ENCODE measurements around the gene PRPF38B.
"Not testable (repeated sequence)": the region's sequence is repeated elsewhere in the genome, so short reads cannot be mapped to it uniquely, and the experiment has no call there.

PRPF38B gene

DNA sequence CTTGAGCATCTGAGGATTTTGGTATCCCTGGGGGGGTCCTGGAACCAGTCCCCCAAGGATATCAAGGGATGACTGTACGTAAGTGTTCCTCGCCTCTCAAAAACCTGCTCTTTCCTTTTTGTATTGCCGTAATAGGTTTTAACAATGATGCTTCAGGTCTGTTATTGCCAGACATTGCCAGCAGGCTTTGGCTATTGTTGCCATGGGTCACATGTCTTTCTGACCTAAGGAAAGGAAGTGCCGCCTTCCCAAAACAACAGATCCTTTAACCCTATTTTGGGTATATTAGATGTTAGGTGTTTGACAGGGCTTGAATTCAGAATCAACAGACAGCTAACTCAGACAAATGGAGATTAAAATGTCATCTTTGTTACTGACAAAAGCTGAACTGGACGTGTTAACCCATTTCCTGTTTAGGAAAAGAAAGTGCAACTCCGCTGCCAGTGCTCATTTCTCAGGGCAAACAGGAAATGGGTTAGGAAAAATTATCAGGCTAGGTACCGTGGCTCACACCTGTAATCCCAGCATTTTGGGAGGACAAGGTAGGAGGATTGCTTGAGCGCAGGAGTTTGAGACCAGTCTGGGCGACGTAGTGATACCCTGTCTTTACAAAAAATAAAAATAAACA is 12.4 kb upstream of the PRPF38B start:
- DNase-seq (ENCODE audit: low spot score), result no peak

DNA sequence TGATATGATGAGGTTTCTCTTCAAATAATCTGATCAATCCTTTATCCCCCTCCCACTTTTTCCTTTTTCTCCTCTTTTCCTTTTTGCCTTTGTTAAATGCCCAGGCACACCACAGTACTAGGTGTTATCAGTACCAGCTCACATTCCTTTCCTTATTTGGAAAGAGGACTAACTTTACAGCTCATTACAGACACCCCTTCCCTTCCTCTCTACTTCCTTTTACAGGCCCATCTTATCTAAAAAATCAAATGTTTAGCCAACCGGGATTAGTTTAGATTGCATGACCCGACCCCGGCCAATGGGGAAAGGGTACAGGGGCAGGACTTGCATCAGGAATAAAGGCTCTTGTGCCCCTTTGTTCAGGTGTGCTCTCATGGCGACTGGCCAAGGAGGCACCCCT is 10.4 kb upstream of the PRPF38B start:
- not testable (repeated sequence) for DNase-seq (ENCODE audit: low spot score)

DNA sequence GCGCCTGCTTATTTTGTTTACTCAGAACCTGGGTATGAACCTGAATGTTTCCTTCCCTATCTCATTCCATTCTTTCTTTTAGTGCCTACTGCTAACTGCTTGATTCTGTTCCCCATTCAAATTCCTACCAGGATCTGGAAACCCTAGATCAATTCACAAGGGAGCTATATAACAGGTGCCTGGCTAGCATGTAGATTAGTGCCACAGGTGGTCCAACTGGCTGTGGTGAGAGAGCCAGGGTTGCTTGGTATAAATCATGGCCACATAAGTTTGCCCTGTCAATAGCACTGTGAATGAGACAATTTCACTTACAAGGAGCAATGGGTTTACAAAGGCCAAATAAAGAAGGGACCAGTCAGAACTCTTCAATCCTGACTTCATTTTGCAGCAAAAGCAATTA is 6.6 kb upstream of the PRPF38B start:
- no peak for DNase-seq (ENCODE audit: low spot score)

DNA sequence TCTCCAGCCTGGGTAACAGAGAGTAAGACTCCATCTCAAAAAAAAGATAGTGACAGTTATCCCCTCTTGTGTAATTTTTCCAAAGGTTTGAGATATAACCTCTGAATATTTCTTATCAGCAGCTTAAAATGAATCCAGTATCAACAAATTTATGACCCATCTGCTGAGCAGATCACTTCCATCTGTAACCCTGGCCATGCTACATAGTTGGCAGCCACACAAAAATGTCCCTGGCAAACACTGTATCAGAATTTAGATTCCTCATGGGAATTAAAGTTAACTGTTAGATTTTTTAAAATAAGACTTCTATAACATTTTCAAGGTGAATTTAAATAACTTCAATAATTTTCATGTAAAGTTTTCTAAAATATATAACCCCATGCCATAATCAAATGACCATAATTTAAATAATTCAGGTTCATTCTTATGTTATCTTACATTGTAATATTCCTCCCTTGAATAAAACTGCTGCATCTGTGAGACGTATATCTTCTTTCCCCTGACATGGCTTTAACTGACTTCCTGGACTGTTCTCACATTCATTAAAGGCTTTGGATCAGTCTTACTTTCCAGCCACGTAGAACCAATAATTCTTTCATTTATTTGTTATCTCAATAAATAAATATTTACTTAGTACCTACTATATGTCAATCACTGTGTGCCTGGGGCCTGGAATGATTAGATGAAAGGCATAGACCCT is 5.3 kb upstream of the PRPF38B start:
- DNase-seq (ENCODE audit: low spot score), result no peak

DNA sequence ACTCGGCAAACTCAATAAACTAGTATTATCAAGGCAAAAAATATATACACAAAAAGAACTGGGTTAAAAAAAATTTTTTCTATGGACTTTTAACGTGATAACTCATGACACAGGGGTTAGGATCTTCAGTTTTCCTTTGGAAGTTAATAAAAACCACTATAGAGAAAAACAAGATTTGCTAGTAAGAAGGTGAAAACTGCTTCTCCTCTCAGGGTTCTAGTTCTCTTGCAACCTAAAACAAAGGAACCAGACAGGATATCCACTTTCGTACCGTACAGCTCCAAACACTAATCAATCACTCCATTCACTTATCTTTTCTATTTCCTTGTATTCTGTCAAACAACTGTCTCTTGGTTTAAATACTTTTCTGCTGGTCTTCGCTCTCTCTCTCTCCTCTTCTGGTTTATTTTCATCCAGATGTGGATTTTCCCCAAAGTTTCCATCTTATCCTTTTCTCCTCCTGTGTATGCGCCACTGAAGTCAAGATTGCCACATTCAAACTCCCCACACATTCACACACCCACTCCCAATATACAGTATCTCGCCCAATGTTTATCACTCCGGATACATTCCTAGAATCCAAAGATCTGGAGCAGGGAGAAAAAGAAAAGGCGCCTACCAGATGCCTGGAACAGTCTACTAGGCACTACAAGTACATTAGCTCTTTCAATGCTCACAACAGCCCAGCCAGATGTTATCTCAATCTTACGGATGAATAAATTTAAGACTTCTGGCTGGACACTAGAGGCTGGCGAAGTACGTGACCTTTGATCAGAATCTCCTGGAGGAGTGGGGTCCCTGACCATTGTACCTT is 775 bp upstream of the PRPF38B start:
- DNase-seq (ENCODE audit: low spot score), result peak; percentile 61

DNA sequence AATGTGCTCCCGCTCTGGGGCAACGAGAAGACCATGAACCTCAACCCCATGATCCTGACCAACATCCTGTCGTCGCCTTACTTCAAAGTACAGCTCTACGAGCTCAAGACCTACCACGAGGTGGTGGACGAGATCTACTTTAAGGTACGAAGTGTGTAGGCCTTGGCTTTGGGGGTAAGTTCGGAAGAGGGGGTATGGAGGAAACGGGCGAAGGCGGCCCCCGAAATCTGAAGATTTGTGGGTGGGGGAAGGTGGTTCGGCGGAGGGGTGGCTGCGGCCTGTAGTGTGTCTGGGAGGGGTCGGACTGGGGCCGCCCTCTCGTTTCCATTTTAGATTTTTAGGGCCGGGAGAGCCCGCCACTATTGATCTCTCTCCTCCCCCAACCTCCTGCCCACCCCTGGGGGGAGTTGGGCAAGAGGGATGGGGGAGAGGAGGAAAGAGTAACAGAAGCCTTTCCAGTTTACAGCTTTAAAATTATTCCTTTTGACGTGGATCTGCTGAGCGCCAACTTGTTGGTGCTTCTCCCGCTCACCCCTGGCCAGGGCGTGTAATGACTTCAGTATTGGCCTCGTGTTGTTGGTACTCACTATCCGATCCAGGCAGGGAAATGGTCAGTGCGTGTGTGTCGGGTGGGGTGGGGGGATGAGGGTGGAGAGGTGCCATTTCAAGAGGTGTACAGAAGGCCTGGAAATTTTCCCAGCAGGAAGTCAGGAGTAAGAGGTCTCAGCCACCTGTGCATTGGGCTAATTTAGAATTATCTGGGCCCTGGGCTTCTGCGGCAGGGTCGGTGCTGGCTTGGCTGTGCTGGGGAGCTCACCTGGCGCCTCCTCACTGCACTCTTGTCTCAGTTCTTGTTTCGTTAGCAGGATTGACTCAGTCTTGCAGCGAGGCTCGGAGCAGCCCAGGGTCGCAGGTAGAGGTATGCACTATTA is 880 bp downstream of the PRPF38B start:
- peak; percentile 80 for DNase-seq (ENCODE audit: low spot score)

DNA sequence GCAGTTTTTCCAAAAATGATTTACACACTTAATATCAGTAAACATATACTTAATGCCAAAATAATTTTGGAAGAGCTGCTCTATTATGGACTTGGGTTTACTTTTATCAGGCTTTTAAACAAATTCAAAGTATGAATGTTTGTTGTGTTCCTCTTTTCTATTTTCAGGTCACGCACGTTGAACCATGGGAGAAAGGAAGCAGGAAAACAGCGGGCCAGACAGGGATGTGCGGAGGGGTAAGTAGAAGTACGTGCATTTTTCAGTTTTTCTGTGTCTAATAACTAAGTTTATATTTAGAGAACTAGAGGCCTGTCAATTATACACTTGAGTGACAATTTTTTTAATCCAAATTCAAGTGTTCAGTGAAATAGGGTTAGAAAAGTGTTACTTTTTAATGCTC is 3.4 kb downstream of the PRPF38B start:
- no peak for DNase-seq (ENCODE audit: low spot score)

DNA sequence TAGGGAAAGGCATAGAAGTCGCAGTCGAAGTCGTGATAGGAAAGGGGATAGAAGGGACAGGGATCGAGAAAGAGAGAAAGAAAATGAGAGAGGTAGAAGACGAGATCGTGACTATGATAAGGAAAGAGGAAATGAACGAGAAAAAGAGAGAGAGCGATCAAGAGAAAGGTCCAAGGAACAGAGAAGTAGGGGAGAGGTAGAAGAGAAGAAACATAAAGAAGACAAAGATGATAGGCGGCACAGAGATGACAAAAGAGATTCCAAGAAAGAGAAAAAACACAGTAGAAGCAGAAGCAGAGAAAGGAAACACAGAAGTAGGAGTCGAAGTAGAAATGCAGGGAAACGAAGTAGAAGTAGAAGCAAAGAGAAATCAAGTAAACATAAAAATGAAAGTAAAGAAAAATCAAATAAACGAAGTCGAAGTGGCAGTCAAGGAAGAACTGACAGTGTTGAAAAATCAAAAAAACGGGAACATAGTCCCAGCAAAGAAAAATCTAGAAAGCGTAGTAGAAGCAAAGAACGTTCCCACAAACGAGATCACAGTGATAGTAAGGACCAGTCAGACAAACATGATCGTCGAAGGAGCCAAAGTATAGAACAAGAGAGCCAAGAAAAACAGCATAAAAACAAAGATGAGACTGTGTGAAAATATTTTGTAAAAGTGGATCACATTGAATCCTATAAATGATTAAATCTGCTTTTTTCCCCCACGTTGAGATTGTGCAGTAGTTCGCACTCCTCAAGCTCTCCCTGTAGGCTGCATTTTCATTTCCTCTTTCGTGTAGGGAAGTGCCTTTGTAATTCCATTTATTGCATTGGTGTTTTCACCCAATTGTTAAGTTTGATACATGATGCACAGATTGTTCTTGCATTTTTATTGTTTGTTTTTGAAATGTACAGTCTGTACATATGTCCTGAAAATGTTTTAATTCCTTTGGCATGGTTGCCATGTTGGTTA is 7.5 kb downstream of the PRPF38B start:
- DNase-seq (ENCODE audit: low spot score), result no peak

DNA sequence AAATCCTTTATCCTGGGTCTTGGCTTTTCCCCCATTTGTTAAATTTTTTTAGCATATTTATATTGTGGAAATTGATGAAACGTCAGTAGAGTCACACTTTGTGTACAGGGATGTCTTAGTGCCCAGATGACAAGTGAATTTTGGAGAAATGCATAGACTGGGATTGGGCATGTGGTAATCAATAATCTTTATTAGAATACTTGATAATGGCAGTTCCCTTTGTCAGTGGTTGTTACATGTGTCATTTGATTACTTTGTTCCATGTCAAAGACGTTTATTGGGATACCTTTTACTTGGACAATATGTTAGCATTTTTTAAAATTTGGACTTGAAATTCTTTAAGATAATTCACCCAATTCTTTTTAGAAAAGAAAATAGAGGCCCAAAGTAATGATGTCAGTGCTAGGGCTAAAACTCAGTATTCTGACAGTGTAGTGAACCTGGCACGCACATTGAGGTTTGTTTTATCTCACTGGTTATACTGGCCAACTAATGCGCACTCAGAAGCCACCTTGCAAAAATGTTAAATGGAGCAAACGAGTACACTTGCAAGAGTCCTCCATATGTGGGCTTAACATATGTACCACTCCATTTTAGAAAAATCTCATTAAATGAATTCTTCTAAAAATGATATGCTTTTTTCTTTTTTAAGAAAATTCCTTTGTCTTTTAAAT is 9.2 kb downstream of the PRPF38B start:
- no peak for DNase-seq (ENCODE audit: low spot score)

DNA sequence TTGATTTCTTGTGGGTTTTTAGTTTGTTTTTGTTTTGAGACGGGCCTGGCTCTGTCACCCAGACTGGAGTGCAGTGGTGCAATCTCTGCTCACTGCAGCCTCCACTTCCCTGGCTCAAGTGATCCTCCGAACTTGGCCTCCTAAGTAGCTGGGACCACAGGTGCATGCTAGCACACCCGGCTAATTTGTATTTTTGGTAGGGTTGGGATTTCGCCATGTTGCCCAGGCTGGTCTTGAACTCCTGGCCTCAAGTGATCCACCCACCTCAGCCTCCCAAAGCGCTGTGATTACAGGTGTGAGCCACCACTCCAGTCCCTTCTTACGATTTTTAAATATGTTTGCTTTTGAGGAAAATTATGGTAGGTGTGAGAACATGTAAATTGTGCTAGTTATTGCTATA is 10.0 kb downstream of the PRPF38B start:
- not testable (repeated sequence) for DNase-seq (ENCODE audit: low spot score)

DNA sequence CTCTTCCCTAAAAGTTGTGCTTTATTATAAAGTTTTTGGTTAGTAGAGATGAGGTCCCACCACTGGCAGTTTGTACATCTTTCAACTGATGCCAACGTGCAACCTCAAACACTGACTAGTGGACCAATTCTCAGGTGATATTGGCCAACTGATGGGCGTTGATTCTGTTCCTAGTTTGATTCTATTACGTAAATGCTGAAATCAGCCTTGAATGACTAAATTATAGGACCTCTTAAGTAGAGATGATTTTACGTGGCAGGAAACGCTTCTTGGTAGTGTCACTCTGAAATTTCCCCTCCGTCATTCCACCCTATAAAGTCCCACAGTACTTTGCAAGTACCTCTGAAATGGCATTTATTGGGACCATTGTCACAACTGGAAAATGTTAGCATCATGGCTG is 11.8 kb downstream of the PRPF38B start:
- no peak for DNase-seq (ENCODE audit: low spot score)

DNA sequence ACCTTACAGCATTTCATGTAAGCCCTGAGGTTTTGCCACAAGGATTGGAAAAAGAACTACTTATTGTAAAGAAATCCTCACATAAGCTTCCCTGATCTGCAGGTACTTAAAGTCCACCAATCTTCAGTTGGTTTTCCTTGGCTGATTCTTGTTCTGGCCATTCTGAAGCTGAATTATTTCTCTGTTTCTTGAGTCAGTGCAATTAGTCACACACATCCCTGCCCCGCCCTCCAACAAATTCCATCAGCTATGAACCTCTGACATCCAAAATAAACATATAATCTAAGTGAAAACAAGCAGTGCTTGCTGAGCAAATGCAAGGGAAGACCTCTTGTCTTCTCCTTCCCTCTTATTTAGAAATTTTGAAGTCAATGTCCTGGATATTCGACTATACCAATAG is 12.4 kb downstream of the PRPF38B start:
- DNase-seq (ENCODE audit: low spot score), result no peak

DNA sequence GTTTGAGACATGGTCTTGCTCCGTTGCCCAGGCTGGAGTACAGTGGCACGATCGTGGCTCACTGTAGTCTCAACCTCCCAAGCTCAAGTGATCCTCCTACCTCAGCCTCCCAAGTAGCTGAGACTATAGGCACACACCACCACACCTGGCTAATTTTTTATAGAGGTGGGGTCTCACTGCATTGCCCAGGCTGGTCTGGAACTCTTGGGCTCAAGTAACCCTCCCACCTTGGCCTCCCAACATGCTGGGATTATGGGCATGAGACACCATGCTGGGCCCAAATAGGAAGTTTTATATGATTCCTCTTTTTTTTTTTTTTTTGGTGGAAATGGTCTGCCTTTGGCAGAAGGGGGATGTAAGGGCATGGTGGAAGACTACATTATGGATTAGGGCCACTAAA is 14.5 kb downstream of the PRPF38B start:
- DNase-seq (ENCODE audit: low spot score), result no peak

DNA sequence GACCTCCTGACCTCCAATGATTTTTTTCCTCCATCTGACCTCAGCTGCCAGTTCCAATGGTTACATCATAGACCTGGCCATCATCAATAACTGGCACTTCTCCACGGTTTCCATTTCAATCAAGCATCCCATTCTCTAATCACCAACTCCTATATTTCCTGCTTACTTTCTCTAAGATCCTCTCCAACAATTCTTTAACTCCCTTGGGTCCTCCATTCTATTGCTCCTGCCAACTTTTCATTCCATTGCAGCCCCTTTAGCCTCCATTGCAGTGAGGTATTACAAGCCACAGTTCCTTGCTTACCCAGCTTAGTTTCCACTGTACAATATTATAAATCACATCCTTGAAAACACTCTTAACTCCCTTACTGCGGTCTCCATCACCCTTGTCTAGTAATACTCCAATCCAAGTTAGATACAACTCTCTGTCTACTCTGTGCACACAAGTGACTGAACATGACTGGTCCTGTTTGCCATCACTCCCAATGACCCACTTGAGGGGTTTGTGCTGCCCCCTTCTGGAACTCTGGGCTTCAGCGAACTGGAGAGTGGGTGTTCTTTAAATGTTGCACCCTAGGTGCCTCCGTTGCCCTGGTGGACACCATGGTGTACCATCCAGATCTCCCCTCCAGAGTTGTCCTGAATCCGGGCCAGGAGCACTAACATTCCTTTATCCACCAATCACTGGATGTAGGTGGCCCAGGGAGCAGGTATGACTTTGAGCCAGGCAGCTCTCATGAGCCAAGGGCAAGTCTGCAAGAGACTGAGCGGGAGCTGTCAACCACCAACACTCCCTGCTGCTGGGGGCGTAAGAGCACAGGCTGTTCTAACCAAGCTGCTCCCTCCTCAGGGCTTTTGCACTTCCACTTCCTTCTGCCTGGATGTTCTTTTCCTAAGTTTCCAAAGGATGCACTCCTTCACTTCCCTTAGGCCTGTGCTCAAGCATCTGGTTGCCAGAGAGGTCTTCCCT is 16.9 kb downstream of the PRPF38B start:
- DNase-seq (ENCODE audit: low spot score), result peak; percentile 66

DNA sequence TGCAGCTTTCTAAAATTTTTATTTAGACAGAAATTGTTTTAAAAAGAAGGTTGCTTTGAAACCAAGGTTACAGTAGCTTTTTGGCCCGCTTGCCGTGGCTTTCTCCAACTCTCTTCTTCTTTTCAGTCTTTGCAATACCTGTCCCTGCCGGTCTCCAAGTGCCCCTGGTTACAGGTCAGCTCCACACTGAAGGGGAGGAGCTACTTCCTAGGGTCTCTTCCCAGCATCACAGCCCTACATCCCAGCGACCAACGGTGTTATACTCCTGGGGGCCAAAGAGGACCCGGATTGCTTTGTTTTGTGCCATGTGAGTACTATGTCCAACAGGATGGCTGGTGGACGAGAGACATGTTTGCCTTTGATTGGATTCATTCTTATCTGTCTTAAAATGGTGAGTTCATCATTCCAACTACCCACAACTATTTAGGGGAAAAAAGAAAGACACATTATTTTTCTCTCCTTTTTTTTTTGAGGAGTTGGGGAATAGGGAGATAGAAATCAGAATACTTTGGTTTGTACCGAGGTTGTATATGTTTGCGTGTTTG is 20.6 kb downstream of the PRPF38B start, which contains the start of gene FNDC7:
FNDC7 (plus strand) TSS at position 303 of the 545 bp plus-strand sequence; CDS start at position 329, 26 bp downstream.
- DNase-seq (ENCODE audit: low spot score), result no peak

DNA sequence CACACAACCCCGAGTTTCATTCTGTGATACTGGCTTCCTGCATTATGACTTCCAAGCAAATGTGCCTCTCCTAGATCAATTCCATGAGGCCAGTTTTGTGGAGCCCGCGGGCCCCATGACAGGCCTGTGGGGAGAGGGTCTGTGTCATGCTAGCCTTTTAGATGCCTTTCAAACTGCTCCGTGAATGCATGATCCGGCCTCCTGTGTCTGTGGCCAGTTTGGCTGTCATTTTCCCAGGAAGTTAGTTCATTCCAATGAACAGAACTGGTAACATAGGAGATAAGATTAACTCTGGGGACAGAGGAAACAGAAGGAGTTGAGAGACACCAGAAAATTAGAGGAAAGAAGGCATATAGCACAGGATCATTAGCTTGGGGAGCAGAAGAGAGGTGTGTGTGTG is 23.8 kb downstream of the PRPF38B start:
- DNase-seq (ENCODE audit: low spot score), result no peak

DNA sequence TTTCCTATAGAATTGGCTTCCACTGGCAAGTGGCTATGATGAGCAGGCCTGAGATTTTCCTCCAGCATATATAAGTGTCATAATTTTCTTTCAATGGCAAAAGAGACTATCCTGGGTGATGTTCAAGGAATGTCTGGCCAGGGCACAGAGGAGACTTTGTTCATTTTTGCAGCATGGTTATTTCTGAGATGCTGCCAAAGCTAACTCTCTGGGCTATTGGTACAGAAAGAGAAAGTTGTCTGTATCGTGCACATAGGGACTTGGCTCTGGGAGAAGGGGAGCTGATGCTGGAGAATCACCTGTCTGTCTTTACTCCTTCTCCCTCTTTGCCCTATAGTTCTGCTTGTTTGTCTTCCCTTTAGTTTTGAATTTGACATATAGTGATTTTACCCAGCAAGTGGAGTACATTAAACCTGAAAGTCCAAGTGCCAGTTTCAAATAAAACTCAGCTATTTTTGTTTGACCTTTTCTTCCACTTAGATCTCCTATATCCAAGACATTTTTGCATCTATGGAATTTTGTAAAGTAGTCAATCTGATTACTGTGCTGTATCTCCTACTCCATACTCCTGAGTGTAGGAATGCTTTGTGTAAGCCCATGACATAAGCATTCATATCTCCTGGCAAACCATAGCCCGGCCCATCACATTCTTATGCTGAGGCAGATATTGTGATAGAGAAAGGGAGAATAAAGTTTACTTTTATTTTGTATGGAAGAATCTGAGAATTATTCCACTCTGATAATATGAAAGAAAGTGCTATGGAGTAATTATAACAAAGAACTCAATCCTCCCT is 24.5 kb downstream of the PRPF38B start:
- DNase-seq (ENCODE audit: low spot score), result no peak
